Activated CD4-positive, alpha-beta T cell treated with anti-CD3 and anti-CD28 coated beads, Interleukin-2, amount 10 ng/mL, durations not matched to agents 7 days and 5 days (primary cell): Measurements from ENCODE around the gene CD28. TPM values are rescaled to one million over a fixed set of nuclear protein-coding genes. Genes with fewer than 3 reads are reported as not detected.

Experiments
- CTCF ChIA-PET: fragments of 350-600 bp; sonication (Branson Sonifier 250); formaldehyde crosslinking; loops from one replicate; lab custom pipeline; 2021; ENCODE audit warnings: antibody characterized with exemption; lab: Charles Lee
- POLR2A ChIA-PET: fragments of 350-600 bp; sonication (Branson Sonifier 250); formaldehyde crosslinking; loops from one replicate; lab custom pipeline; 2021; ENCODE audit warnings: antibody characterized with exemption; lab: Charles Lee
- DNase-seq: peaks from one replicate; pipeline ENCODE4 v3.0.0-alpha.2; 2020
- H3K27ac Mint-ChIP-seq: one replicate; pipeline ENCODE4 v1.8.0; 2021; ENCODE audit warnings: mild to moderate bottlenecking, moderate library complexity, mixed read lengths
- H3K27me3 Mint-ChIP-seq: one replicate; pipeline ENCODE4 v1.8.0; 2021; ENCODE audit warnings: mixed read lengths
- H3K36me3 Mint-ChIP-seq: one replicate; pipeline ENCODE4 v1.8.0; 2021; ENCODE audit warnings: low read depth, mixed read lengths
- H3K4me1 Mint-ChIP-seq: one replicate; pipeline ENCODE4 v1.8.0; 2021; ENCODE audit warnings: mixed read lengths
- H3K4me3 Mint-ChIP-seq: one replicate; pipeline ENCODE4 v1.8.0; 2021; ENCODE audit warnings: mild to moderate bottlenecking, moderate library complexity, mixed read lengths
- H3K9me3 Mint-ChIP-seq: one replicate; pipeline ENCODE4 v1.8.0; 2021; ENCODE audit warnings: mixed read lengths
- total RNA-seq, 2 experiments: library from RNA; stranded (reverse); gene quantifications; one replicate each; pipeline ENCODE4 v1.2.3, GENCODE V29; 2021

The CD28 gene
- total RNA-seq, 2 experiments from 2014 or later: 151 to 163 TPM

DNA sequence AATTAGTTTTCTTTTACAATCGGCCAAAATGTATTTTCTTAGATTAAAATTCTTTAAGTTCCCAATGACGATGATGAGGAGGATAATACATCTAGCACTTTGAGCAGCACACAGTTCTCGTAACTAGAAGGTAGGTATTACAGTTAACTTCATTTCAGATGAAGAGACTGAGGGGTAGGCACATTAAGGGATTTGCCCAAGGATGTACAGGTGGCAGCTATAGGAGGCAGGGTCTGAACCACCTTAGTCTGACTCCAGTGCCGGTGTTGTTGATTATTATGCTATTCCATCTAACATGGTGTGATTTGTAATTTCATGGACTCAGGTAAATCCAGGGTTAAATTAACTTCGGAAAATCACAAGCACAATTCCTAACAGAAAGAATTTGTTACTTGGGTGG is 1.1 kb downstream of the CD28 start:
- POLR2A ChIA-PET: interaction anchor here (0.6 to 1.5 kb wide), 8 partner anchors 15 to 227 kb away, joined by 3 to 7 read pairs (median 4); no protein-coding TSS in a partner anchor
- peaks cover 51% of the 10 kb centered on the region for H3K4me1 Mint-ChIP-seq
- peaks cover 11% of the 10 kb centered on the region for H3K9me3 Mint-ChIP-seq
- H3K27ac Mint-ChIP-seq: peak overlapping the region; percentile 99
- CTCF ChIA-PET: interaction anchor here (1.0 to 6.3 kb wide), 8 partner anchors 8 to 148 kb away, joined by 3 to 51 read pairs (median 4); no protein-coding TSS in a partner anchor
- H3K36me3 Mint-ChIP-seq: peaks cover 56% of the 10 kb centered on the region
- DNase-seq: no peak
- H3K27me3 Mint-ChIP-seq: no peaks in the 10 kb centered on the region
- H3K4me3 Mint-ChIP-seq: peak overlapping the region; percentile 92

DNA sequence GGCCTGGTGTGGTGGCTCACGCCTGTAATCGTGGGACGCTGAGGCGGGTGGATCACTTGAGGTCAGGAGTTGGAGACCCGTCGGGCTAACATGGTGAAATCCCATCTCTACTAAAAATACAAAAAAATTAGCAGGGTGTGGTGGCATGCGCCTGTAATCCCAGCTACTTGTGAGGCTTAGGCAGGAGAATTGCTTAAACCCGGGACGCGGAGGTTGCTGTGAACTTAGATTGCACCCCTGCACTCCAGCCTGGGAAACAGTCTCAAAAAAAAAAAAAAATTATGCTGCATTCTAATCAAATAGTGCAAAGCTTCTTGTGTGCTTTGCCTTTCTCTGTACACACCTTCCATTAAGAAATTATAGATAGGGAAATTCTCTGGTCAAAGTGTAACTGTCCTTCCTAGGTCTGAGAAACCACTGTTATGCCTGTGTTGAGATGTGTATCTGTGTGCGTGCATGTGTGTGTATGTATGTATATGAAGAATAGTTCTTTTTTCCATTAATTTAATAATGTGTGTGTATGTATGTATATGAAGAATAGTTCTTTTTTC is 2.5 kb downstream of the CD28 start:
- no peak for DNase-seq
- H3K36me3 Mint-ChIP-seq: peaks cover 66% of the 10 kb centered on the region
- peak overlapping the region; percentile 99 for H3K27ac Mint-ChIP-seq
- POLR2A ChIA-PET: interaction anchor here (1.3 to 1.6 kb wide), 2 partner anchors 9 to 161 kb away, joined by 3 read pairs; no protein-coding TSS in a partner anchor
- H3K4me3 Mint-ChIP-seq: peak overlapping the region; percentile 92
- no peaks in the 10 kb centered on the region for H3K27me3 Mint-ChIP-seq
- CTCF ChIA-PET: interaction anchor here (0.9 to 6.3 kb wide), 5 partner anchors 11 to 108 kb away, joined by 3 to 51 read pairs (median 3); no protein-coding TSS in a partner anchor
- H3K4me1 Mint-ChIP-seq: peaks cover 63% of the 10 kb centered on the region
- H3K9me3 Mint-ChIP-seq: peaks cover 2% of the 10 kb centered on the region

DNA sequence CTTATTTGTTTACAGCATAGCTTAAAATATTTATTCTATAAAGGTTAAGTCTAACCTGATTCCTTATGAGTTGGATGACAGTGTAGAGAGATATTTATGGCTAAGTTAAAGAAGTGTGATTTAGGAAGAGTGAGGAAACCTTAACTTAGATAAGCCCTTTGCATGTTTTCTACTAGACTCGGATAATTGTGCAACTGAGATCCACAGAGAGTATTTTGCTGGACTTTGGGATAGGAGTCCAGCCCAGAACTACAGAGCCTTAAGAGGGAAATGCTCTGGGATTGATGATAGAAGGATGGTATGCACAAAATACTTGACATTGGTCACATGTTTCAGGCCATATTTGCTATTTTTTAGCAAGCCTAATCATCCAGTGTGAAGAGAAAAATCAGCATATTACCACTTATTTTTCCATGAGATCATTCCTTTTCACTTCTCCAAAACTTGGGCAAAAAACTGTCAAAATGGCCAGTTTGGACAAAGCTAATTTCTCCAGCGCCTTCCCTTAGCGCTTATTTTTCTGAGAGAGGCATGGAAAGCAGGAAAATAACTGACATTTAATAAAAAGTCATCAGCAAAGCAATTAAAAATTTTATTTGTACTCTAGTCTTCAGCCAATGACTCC is 3.1 kb downstream of the CD28 start:
- ChIA-PET POLR2A (interaction anchor here (0.5 to 1.6 kb wide), 4 partner anchors 9 to 160 kb away, joined by 3 to 4 read pairs (median 3); no protein-coding TSS in a partner anchor), CTCF (interaction anchor here (0.5 to 6.3 kb wide), 5 partner anchors 10 to 474 kb away, joined by 3 to 51 read pairs (median 6); no protein-coding TSS in a partner anchor)
- no peak for DNase-seq
- peaks cover 63% of the 10 kb centered on the region for H3K4me1 Mint-ChIP-seq
- H3K9me3 Mint-ChIP-seq: peaks cover 2% of the 10 kb centered on the region
- peak overlapping the region; percentile 99 for H3K27ac Mint-ChIP-seq
- no peaks in the 10 kb centered on the region for H3K27me3 Mint-ChIP-seq
- H3K36me3 Mint-ChIP-seq: peaks cover 72% of the 10 kb centered on the region
- H3K4me3 Mint-ChIP-seq: peak overlapping the region; percentile 92

DNA sequence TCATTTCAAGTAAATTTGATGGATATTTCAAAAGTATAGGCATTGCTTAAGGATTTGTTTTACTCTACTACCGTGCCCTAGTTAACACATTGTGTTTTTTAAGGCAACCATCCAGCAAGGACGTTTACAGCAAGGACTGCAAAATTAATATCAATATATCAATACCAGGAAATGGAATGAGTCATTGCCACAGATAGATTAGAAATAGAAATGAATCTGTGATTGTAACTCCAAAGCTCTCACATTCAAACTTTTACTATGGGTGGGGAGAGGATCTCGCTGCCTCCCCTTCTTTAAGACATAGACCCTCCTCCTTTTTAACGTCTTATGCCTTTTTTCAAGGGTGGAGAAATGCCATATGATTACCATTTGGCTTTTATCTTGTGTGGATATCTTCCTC is 3.8 kb downstream of the CD28 start:
- Mint-ChIP-seq H3K9me3 (peaks cover 2% of the 10 kb centered on the region), H3K36me3 (peaks cover 78% of the 10 kb centered on the region), H3K4me3 (peak overlapping the region; percentile 92), H3K27ac (peak overlapping the region; percentile 99), H3K27me3 (no peaks in the 10 kb centered on the region), H3K4me1 (peaks cover 62% of the 10 kb centered on the region)
- DNase-seq: no peak
- ChIA-PET POLR2A (interaction anchor here (0.5 to 1.9 kb wide), 5 partner anchors 8 to 160 kb away, joined by 3 to 6 read pairs (median 3); no protein-coding TSS in a partner anchor), CTCF (interaction anchor here (0.5 to 6.3 kb wide), 3 partner anchors 10 to 475 kb away, joined by 6 to 51 read pairs (median 9); no protein-coding TSS in a partner anchor)

DNA sequence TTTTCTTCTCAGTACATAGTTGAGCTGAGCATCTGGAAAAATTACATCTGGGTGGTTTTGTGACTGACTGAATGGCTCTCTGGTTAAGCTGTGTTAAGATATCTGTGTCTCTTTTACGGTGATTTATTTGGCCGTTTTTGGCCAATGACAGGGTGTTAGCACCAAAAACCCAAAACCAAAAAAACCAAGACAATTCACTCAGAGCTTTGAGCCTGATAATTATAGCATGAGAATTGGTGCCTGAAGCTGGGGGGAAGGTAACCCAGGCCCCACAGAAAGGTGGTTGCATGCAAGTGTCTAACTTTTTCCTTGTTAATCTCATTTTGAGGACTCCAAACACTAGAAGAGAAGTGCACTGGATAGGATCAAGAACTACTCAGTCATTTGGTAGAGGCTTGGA is 4.5 kb downstream of the CD28 start:
- ChIA-PET POLR2A (interaction anchor here (1.0 to 1.9 kb wide), 3 partner anchors 9 to 29 kb away, joined by 4 to 6 read pairs (median 4); no protein-coding TSS in a partner anchor), CTCF (interaction anchor here (0.9 to 6.3 kb wide), 3 partner anchors 9 to 104 kb away, joined by 3 to 51 read pairs (median 9); no protein-coding TSS in a partner anchor)
- Mint-ChIP-seq H3K27ac (peak overlapping the region; percentile 99), H3K9me3 (peaks cover 6% of the 10 kb centered on the region), H3K4me3 (peak overlapping the region; percentile 92), H3K4me1 (peaks cover 62% of the 10 kb centered on the region), H3K36me3 (peaks cover 85% of the 10 kb centered on the region), H3K27me3 (no peaks in the 10 kb centered on the region)
- no peak for DNase-seq

DNA sequence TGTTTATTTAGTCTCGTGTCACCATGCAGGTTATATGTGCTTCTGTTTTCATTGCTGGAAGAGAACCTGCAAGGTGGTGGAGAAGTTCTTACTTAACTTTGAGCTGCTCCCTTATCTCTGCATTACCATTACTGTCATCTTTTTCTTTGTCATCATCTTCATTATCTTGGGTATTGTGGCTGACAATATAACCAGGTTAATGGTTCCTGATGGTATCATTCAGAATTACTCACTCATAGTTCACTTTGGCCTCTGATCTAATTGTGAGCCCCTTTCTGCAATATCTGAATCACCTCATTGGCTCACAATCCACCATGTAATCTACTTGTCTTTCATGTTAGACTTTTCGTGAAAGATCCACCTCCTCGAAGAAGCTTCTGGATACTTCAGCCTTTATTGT is 5.0 kb downstream of the CD28 start:
- H3K27me3 Mint-ChIP-seq: no peaks in the 10 kb centered on the region

DNA sequence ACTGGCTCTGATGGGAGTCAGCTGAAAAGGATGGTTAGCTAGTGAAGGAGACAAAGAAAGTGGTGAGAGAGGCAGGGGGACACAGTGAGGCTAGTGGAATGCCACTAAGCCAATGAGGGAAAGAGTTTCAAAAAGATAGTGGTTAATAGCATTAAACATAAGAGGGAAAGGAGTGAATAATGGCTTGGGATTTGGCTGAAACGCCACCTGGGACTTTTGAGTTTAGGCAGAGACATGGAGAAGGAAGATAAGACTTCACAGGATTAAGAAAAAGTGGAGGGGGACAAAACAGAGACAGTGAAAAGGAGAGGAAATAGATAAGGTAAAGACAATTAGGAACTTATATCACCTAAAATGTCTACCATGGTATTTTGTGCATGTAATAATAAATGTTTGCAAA is 6.9 kb downstream of the CD28 start:
- POLR2A ChIA-PET: interaction anchor here (0.6 kb wide), 2 partner anchors 42 to 59 kb away, joined by 3 read pairs; no protein-coding TSS in a partner anchor

More for the DNA sequence above, 5.0 kb downstream of the CD28 start:
- CTCF ChIA-PET: interaction anchor here (0.9 to 6.3 kb wide), 3 partner anchors 9 to 103 kb away, joined by 3 to 51 read pairs (median 9); no protein-coding TSS in a partner anchor
- Mint-ChIP-seq H3K9me3 (peaks cover 6% of the 10 kb centered on the region), H3K4me3 (peak overlapping the region; percentile 92), H3K27ac (peak overlapping the region; percentile 99), H3K4me1 (peaks cover 62% of the 10 kb centered on the region), H3K36me3 (peaks cover 89% of the 10 kb centered on the region)
- POLR2A ChIA-PET: interaction anchor here (1.3 to 1.9 kb wide), 2 partner anchors 18 to 28 kb away, joined by 4 to 6 read pairs; no protein-coding TSS in a partner anchor
- no peak for DNase-seq

DNA sequence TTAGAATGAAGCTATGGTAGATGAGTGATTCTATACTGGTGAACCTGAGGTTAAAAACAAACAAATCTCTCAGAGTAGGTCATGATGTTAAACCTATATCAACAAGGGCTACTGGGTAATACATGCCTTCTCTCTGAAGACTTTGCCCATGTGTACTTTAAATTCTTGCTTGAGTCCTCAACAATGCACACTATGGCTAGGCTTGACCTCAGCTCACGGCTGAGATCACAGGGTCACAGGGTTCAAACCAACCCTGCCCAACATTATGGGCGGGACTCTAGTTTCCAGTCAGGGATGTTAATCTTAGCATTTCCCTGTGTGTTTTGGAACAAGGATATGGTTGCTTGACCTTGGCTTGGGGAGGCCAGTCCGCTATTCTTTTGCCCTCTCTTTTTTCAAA is 7.7 kb downstream of the CD28 start:
- peak overlapping the region; percentile 77 for H3K27ac Mint-ChIP-seq
- POLR2A ChIA-PET: interaction anchor here (0.8 kb wide), 1 partner anchor 26 kb away, joined by 3 read pairs; no protein-coding TSS in a partner anchor

More for the DNA sequence above, 6.9 kb downstream of the CD28 start:
- H3K27ac Mint-ChIP-seq: peak overlapping the region; percentile 77
- peaks cover 9% of the 10 kb centered on the region for H3K9me3 Mint-ChIP-seq
- no peak for DNase-seq
- peaks cover 81% of the 10 kb centered on the region for H3K4me1 Mint-ChIP-seq
- CTCF ChIA-PET: interaction anchor here (1.0 to 1.4 kb wide), 6 partner anchors 9 to 155 kb away, joined by 3 to 5 read pairs (median 4); no protein-coding TSS in a partner anchor
- H3K36me3 Mint-ChIP-seq: peaks cover 98% of the 10 kb centered on the region
- H3K4me3 Mint-ChIP-seq: peak overlapping the region; percentile 53
- no peaks in the 10 kb centered on the region for H3K27me3 Mint-ChIP-seq

DNA sequence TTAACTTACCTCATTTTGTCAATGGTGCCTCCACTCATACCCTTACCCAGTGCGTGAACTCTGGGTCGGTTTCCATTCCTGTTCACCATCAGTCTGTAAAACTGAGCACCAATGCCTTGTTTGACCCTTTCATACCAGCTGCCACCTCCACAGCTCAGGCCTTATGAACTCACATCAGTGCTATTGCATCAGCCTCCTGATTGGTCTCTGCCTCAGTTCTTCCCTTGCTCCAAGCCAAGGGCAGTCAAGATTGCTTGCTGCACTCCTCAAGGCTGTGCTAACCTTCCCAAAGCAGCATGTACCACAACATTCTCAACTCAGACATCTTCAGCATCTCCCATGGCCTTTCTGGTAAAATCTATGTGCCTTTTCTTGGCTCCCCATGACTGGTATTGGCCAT is 9.3 kb downstream of the CD28 start:
- ChIA-PET CTCF (interaction anchor here (0.7 to 1.4 kb wide), 3 partner anchors 9 to 25 kb away, joined by 3 to 4 read pairs (median 3); no protein-coding TSS in a partner anchor), POLR2A (no interaction called here)
- Mint-ChIP-seq H3K4me1 (peaks cover 97% of the 10 kb centered on the region), H3K9me3 (peaks cover 9% of the 10 kb centered on the region), H3K4me3 (peak overlapping the region; percentile 10), H3K27me3 (no peaks in the 10 kb centered on the region), H3K36me3 (peaks cover 85% of the 10 kb centered on the region), H3K27ac (peak overlapping the region; percentile 62)
- DNase-seq: no peak

More for the DNA sequence above, 7.7 kb downstream of the CD28 start:
- H3K4me3 Mint-ChIP-seq: peak overlapping the region; percentile 53
- DNase-seq: no peak
- CTCF ChIA-PET: interaction anchor here (1.4 kb wide), 3 partner anchors 37 to 101 kb away, joined by 3 to 5 read pairs (median 4); no protein-coding TSS in a partner anchor
- H3K27me3 Mint-ChIP-seq: no peaks in the 10 kb centered on the region
- peaks cover 9% of the 10 kb centered on the region for H3K9me3 Mint-ChIP-seq
- H3K4me1 Mint-ChIP-seq: peaks cover 88% of the 10 kb centered on the region
- peaks cover 95% of the 10 kb centered on the region for H3K36me3 Mint-ChIP-seq

DNA sequence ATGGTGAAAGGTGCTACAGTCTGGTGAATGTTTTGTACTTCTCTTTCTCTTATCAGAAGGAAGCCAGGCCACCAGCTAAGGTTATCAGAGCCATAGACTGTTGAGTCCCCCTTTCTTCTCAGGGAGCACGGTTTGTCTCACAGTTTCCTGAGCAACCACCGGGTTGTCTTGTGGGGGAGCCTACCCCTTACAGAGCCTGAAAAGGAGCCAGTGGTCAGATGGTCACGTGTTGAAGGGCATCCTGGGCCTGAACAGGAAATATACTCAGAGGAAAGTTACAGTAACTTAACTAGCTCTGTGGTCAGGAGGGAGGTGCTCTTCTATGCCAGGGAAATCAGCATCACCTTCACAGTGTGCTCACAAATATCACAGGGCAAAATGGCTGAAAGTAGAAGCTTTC is 11.6 kb downstream of the CD28 start:
- H3K27ac Mint-ChIP-seq: peak overlapping the region; percentile 91
- peaks cover 10% of the 10 kb centered on the region for H3K9me3 Mint-ChIP-seq
- peak; percentile 79 for DNase-seq
- ChIA-PET POLR2A (interaction anchor here (0.5 to 0.9 kb wide), 2 partner anchors 9 to 23 kb away, joined by 3 to 5 read pairs; no protein-coding TSS in a partner anchor), CTCF (interaction anchor here (0.5 to 5.8 kb wide), 10 partner anchors 9 to 400 kb away, joined by 3 to 52 read pairs (median 4); partner anchors contain the start of gene CD28)
- peaks cover 85% of the 10 kb centered on the region for H3K36me3 Mint-ChIP-seq
- H3K4me1 Mint-ChIP-seq: peaks cover 98% of the 10 kb centered on the region
- H3K27me3 Mint-ChIP-seq: no peaks in the 10 kb centered on the region
- H3K4me3 Mint-ChIP-seq: peak overlapping the region; percentile 65

DNA sequence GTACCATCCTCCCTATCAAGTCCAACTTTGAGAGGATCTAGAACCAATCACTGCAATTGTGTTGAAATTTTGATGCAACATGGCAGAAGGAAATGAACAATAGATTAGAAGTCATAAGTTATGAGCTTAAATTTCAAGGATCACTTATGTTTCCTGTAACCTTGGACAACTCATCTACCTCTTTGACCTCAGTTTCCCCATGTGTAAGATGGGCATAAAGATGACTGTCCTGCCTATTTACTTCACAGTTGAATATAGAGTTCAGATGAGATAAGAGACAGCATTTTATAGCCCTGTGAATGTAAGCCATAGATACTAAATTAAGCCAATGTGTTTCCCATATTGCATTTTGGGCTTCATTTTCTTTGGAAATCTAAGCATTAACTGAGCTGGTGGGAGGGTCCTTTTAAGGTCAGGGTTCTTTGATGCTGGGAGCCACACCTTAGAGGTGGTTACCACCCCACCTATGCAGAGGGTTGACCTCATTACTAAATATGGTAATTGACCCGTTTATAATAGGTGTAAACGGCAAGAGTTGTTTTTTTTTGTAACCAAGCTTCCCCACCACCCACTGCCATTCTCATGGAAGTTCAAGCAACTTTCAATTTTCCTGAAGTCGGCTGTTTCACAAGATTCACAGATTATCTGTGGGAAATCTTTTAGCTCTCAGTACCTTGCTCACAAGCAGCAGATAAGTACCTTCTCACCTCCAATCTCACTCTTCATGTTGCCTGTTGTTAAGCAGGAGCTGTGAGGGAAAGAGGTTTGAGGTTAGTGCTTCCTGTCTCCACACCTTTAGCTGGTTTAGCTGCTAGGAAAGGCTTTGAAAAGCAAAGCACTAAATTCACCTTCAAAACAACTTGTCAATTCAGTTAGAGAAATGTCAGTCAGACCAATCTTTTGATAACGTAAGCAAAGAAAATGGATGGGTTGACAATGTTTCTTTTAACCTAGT is 13.3 kb downstream of the CD28 start:
- ChIA-PET POLR2A (interaction anchor here (0.6 to 2.5 kb wide), 5 partner anchors 9 to 1455 kb away, joined by 4 to 14 read pairs (median 5); no protein-coding TSS in a partner anchor), CTCF (interaction anchor here (0.9 to 5.8 kb wide), 10 partner anchors 9 to 206 kb away, joined by 3 to 52 read pairs (median 5); partner anchors contain the start of gene CD28)
- Mint-ChIP-seq H3K36me3 (peaks cover 80% of the 10 kb centered on the region), H3K27ac (peak overlapping the region; percentile 91), H3K4me3 (peak overlapping the region; percentile 52), H3K4me1 (peaks cover 93% of the 10 kb centered on the region), H3K9me3 (peaks cover 16% of the 10 kb centered on the region), H3K27me3 (no peaks in the 10 kb centered on the region)
- DNase-seq: peak; percentile 75
